IMR-90 (cell line): ENCODE results near the gene CLEC9A. TPM values are rescaled to one million over a fixed set of nuclear protein-coding genes. Genes with fewer than 3 reads are reported as not detected.

Experiments
- ATAC-seq: fragments of 200-7000 bp; cut with Tn5 transposase; 2 replicates; pipeline ENCODE4 v1.9.1; 2020; ENCODE audit warnings: low read depth, mild to moderate bottlenecking, moderate library complexity
- BruUV-seq: library from RNA; stranded (reverse); fragments of 400-500 nt; replicated peaks from 2 replicates; lab custom pipeline; 2021; lab: Mats Ljungman, UMichigan
- CTCF ChIA-PET: fragments of 300-600 bp; formaldehyde crosslinking; extraction: SDS; loops from one replicate; lab custom pipeline; 2021; ENCODE audit warnings: antibody characterized with exemption; lab: Yijun Ruan, JAX
- POLR2A ChIA-PET: fragments of 300-600 bp; sonication (Branson Sonifier 250); formaldehyde crosslinking; loops from one replicate; lab custom pipeline; 2022; ENCODE audit warnings: antibody characterized with exemption; ENCODE audit not compliant: unreplicated experiment; lab: Charles Lee
- DNase-seq: peaks from one replicate; pipeline ENCODE4 v3.0.0; 2013
- H2AFZ ChIP-seq: replicated peaks from 2 replicates; pipeline ENCODE3; 2013; ENCODE audit warnings: low read length, mild to moderate bottlenecking; ENCODE audit not compliant: poor library complexity
- H2AK5ac ChIP-seq: 2 replicates; pipeline ENCODE4 v1.6.1; 2013; ENCODE audit warnings: low read depth, low read length, inconsistent platforms
- H2AK9ac ChIP-seq: replicated peaks from 2 replicates; pipeline ENCODE3; 2013; ENCODE audit warnings: mild to moderate bottlenecking, low read depth, low read length, moderate library complexity; ENCODE audit not compliant: poor library complexity
- H2BK120ac ChIP-seq: 2 replicates; pipeline ENCODE4 v1.6.1; 2013; ENCODE audit warnings: low read depth, low read length, inconsistent platforms
- H2BK15ac ChIP-seq: 3 replicates; pipeline ENCODE4 v1.6.1; 2013; ENCODE audit warnings: low read depth, low read length, inconsistent platforms
- H2BK20ac ChIP-seq: 2 replicates; pipeline ENCODE4 v1.6.1; 2013; ENCODE audit warnings: low read depth, mild to moderate bottlenecking, inconsistent platforms, low read length, moderate library complexity
- H2BK5ac ChIP-seq: 2 replicates; pipeline ENCODE4 v1.6.1; 2013; ENCODE audit warnings: mild to moderate bottlenecking, low read depth, low read length, inconsistent platforms; ENCODE audit not compliant: poor library complexity, severe bottlenecking
- H3K14ac ChIP-seq: replicated peaks from 2 replicates; pipeline ENCODE4 v1.6.1; 2013; ENCODE audit warnings: low read depth, low read length, inconsistent platforms
- H3K18ac ChIP-seq: 2 replicates; pipeline ENCODE4 v1.6.1; 2013; ENCODE audit warnings: low read depth, low read length, control low read depth
- H3K23ac ChIP-seq: 2 replicates; pipeline ENCODE4 v1.6.1; 2013; ENCODE audit warnings: low read depth, low read length, inconsistent platforms
- H3K27ac ChIP-seq: 2 replicates; pipeline ENCODE4 v1.5.1; 2013; ENCODE audit warnings: mild to moderate bottlenecking, control low read depth, low read length; ENCODE audit not compliant: insufficient read depth
- H3K27me3 ChIP-seq: 2 replicates; pipeline ENCODE4 v1.6.1; 2013; ENCODE audit warnings: low read length; ENCODE audit not compliant: control insufficient read depth, insufficient read depth
- H3K36me3 ChIP-seq: 2 replicates; pipeline ENCODE4 v1.6.1; 2013; ENCODE audit warnings: low read length, mixed read lengths; ENCODE audit not compliant: control insufficient read depth, insufficient read depth
- H3K4ac ChIP-seq: 2 replicates; pipeline ENCODE4 v1.6.1; 2013; ENCODE audit warnings: low read depth, low read length, inconsistent platforms
- H3K4me1 ChIP-seq: 2 replicates; pipeline ENCODE4 v1.6.1; 2013; ENCODE audit warnings: low read length, mixed read lengths; ENCODE audit not compliant: control insufficient read depth, insufficient read depth
- H3K4me2 ChIP-seq: 2 replicates; pipeline ENCODE4 v1.6.1; 2013; ENCODE audit warnings: low read depth, mild to moderate bottlenecking, control low read depth, low read length, moderate library complexity
- H3K4me3 ChIP-seq: 2 replicates; pipeline ENCODE4 v1.5.1; 2013; ENCODE audit warnings: low read depth, mild to moderate bottlenecking, control low read depth, low read length, moderate library complexity; ENCODE audit not compliant: insufficient read depth
- H3K56ac ChIP-seq: 2 replicates; pipeline ENCODE4 v1.6.1; 2013; ENCODE audit warnings: low read length, inconsistent platforms; ENCODE audit not compliant: insufficient read depth; ENCODE audit errors: extremely low read depth
- H3K79me1 ChIP-seq, 2 experiments: 2 replicates each; pipeline ENCODE4 v1.6.1; 2013; ENCODE audit warnings: low read length in 2 of 2, inconsistent platforms in 1 of 2, low read depth in 1 of 2
- H3K9ac ChIP-seq: 2 replicates; pipeline ENCODE4 v1.6.1; 2013; ENCODE audit warnings: low read depth, low read length, control low read depth
- H3K9me1 ChIP-seq: 2 replicates; pipeline ENCODE4 v1.6.1; 2013; ENCODE audit warnings: low read length, inconsistent platforms; ENCODE audit not compliant: insufficient read depth
- H3K9me3 ChIP-seq: 2 replicates; pipeline ENCODE4 v1.6.1; 2013; ENCODE audit warnings: low read length; ENCODE audit not compliant: control insufficient read depth, insufficient read depth
- H4K20me1 ChIP-seq: 2 replicates; pipeline ENCODE4 v1.6.1; 2013; ENCODE audit warnings: low read length, inconsistent platforms; ENCODE audit not compliant: insufficient read depth
- H4K5ac ChIP-seq: 2 replicates; pipeline ENCODE4 v1.6.1; 2013; ENCODE audit warnings: mild to moderate bottlenecking, low read depth, low read length, control low read depth
- H4K8ac ChIP-seq, 2 experiments: 2 replicates each; pipeline ENCODE4 v1.6.1; 2013; ENCODE audit warnings: low read depth in 2 of 2, low read length in 2 of 2, control low read depth in 1 of 2, inconsistent platforms in 1 of 2
- H4K91ac ChIP-seq: 2 replicates; pipeline ENCODE4 v1.6.1; 2013; ENCODE audit warnings: low read depth, low read length, inconsistent platforms; ENCODE audit not compliant: insufficient read depth
- BHLHE40 ChIP-seq: fragments of 150-350 bp; IDR thresholded peaks from 2 replicates; pipeline ENCODE4 v1.6.1; 2016; ENCODE audit warnings: mild to moderate bottlenecking, low read depth, low read length
- CEBPB ChIP-seq: IDR thresholded peaks from 2 replicates; pipeline ENCODE4 v1.6.1; 2012; ENCODE audit warnings: low read depth, low read length, improper control_type of control experiment
- CHD1 ChIP-seq: IDR thresholded peaks from 2 replicates; pipeline ENCODE4 v1.6.1; 2012; ENCODE audit warnings: low read depth, low read length, improper control_type of control experiment
- CTCF ChIP-seq: conservative IDR thresholded peaks from 2 replicates; pipeline ENCODE4 v1.5.1; 2012; ENCODE audit warnings: mild to moderate bottlenecking, low read depth, low read length, improper control_type of control experiment
- ELK1 ChIP-seq: fragments of 150-350 bp; IDR thresholded peaks from 2 replicates; pipeline ENCODE4 v1.6.1; 2016; ENCODE audit warnings: low read depth, mild to moderate bottlenecking, low read length, moderate library complexity, borderline replicate concordance
- FOS ChIP-seq: fragments of 150-350 bp; IDR thresholded peaks from 2 replicates; pipeline ENCODE4 v1.6.1; 2016; ENCODE audit warnings: low read depth, low read length
- MAZ ChIP-seq: IDR thresholded peaks from 2 replicates; pipeline ENCODE4 v1.6.1; 2012; ENCODE audit warnings: low read depth, mild to moderate bottlenecking, low read length, improper control_type of control experiment, moderate library complexity, borderline replicate concordance
- NFE2L2 ChIP-seq: fragments of 150-350 bp; IDR thresholded peaks from 2 replicates; pipeline ENCODE4 v1.6.1; 2016; ENCODE audit warnings: low read depth, mild to moderate bottlenecking, low read length
- POLR2A ChIP-seq: IDR thresholded peaks from 2 replicates; pipeline ENCODE4 v1.6.1; 2012; ENCODE audit warnings: mild to moderate bottlenecking, low read depth, low read length
- RAD21 ChIP-seq: IDR thresholded peaks from 2 replicates; pipeline ENCODE4 v1.6.1; 2012; ENCODE audit warnings: low read length, improper control_type of control experiment
- RCOR1 ChIP-seq: IDR thresholded peaks from 2 replicates; pipeline ENCODE4 v1.6.1; 2012; ENCODE audit warnings: mild to moderate bottlenecking, low read length, improper control_type of control experiment; ENCODE audit not compliant: insufficient replicate concordance
- RFX5 ChIP-seq: IDR thresholded peaks from 2 replicates; pipeline ENCODE4 v1.8.0; 2012; ENCODE audit warnings: low read depth, mild to moderate bottlenecking, low read length, moderate library complexity
- SMC3 ChIP-seq: fragments of 150-350 bp; IDR thresholded peaks from 2 replicates; pipeline ENCODE4 v1.6.1; 2016; ENCODE audit warnings: low read depth, mild to moderate bottlenecking, antibody characterized with exemption, low read length, moderate library complexity
- USF2 ChIP-seq: fragments of 150-350 bp; IDR thresholded peaks from 2 replicates; pipeline ENCODE4 v1.6.1; 2017; ENCODE audit warnings: mild to moderate bottlenecking, antibody characterized with exemption, low read length, low read depth
- WGBS, 2 experiments: methylation state at CpG; one replicate each; pipeline versions ENCODE4 v1.1.5 to v1.1.7; 2013; ENCODE audit warnings: missing lambda C conversion rate in 2 of 2; ENCODE audit not compliant: insufficient read length in 1 of 2; ENCODE audit errors: extremely low coverage in 2 of 2; 5-methylcytosine and 5-hydroxymethylcytosine counted together
- dilution Hi-C: fragments of 300-500 bp; cut with HindIII; formaldehyde crosslinking; loops from one replicate; pipeline ENCODE4 v1.14.3; 2018; ENCODE audit warnings: low sequenced_read_pairs; ENCODE audit not compliant: unreplicated experiment
- in situ Hi-C: fragments of 300-500 bp; cut with MboI; formaldehyde crosslinking; loops from 3 replicates; pipeline ENCODE4 v1.14.3; 2019; ENCODE audit warnings: low sequenced_read_pairs, inconsistent platforms, mixed read lengths
- intact Hi-C: fragments of 100-400 bp; cut with micrococcal nuclease; formaldehyde crosslinking; loops from 2 replicates; pipeline ENCODE4 v1.10.0; 2022
- polyA plus RNA-seq, 3 experiments: library from polyadenylated mRNA; depleted of rRNA; stranded (reverse); fragments of >200 nt; gene quantifications; 2 replicates each; pipeline ENCODE4 v1.2.3, GENCODE V29; 2012; ENCODE audit warnings: low replicate concordance in 1 of 3
- total RNA-seq: library from RNA; depleted of rRNA; stranded (reverse); fragments of >200 nt; gene quantifications from 2 replicates; pipeline ENCODE4 v1.2.3, GENCODE V29; 2012

The CLEC9A gene
- total and polyA plus RNA-seq, 2 of the 4 experiments (the other 2 are of a cell fraction) = not detected

GRCh38 chr12:10101042-10101579, 70.6 kb downstream of the CLEC9A start:
- peaks cover 1% of the 10 kb centered on the region; the same call in 1 of the 2 replicates for H3K4me1 ChIP-seq
- POLR2A ChIA-PET = interaction anchor here (0.6 kb wide), 1 partner anchor 10 kb away, joined by 5 read pairs; no protein-coding TSS in a partner anchor

More at GRCh38 chr12:10101042-10101579, 70.6 kb downstream of the CLEC9A start:
- H3K4me2 ChIP-seq = peak overlapping the region; percentile 54
- in situ Hi-C loops (no loop called here), intact Hi-C loops (no loop called here), dilution Hi-C loops (no loop called here)
- no peak overlapping the region for H2AK5ac ChIP-seq
- H2BK120ac ChIP-seq = no peak overlapping the region
- H3K9me1 ChIP-seq = no peaks in the 10 kb centered on the region
- H3K4ac ChIP-seq = no peak overlapping the region
- no peak overlapping the region for H3K9ac ChIP-seq
- H2AK9ac ChIP-seq = no peak overlapping the region
- H3K36me3 ChIP-seq = no peaks in the 10 kb centered on the region
- TF ChIP-seq ELK1 (no peak), CEBPB (no peak), RAD21 (no peak), CTCF (no peak), CHD1 (no peak), POLR2A (no peak), BHLHE40 (no peak), MAZ (no peak), SMC3 (no peak), USF2 (no peak), RCOR1 (no peak), FOS (no peak), NFE2L2 (no peak), RFX5 (no peak)
- no peak overlapping the region for H3K4me3 ChIP-seq
- H4K91ac ChIP-seq = no peak overlapping the region
- H3K79me1 ChIP-seq = no peaks in the 10 kb centered on the region
- no peak overlapping the region for H3K56ac ChIP-seq
- H3K27me3 ChIP-seq = no peaks in the 10 kb centered on the region
- no peak overlapping the region for H4K8ac ChIP-seq
- no peak overlapping the region for H3K18ac ChIP-seq
- 58% methylated on average over 2 of the region's 5 CpGs; no CpG with 5 or more reads in 1 of the 2 experiments for WGBS, 2 experiments
- H3K14ac ChIP-seq = no peak overlapping the region
- H2BK15ac ChIP-seq = no peak overlapping the region; the same call in 2 of the 3 replicates
- peak overlapping the region; percentile 49 for H2AFZ ChIP-seq
- H4K20me1 ChIP-seq = no peaks in the 10 kb centered on the region
- no peaks in the 10 kb centered on the region for H3K9me3 ChIP-seq
- H2BK20ac ChIP-seq = no peak overlapping the region
- BruUV-seq = no TSS peak
- no peak overlapping the region for H3K27ac ChIP-seq
- ATAC-seq = peak; percentile 79
- DNase-seq = peak; percentile 18
- H4K5ac ChIP-seq = no peak overlapping the region
- H2BK5ac ChIP-seq = no peak overlapping the region
- CTCF ChIA-PET = interaction anchor here (1.1 to 1.5 kb wide), 3 partner anchors 10 to 161 kb away, joined by 3 to 5 read pairs (median 3); no protein-coding TSS in a partner anchor
- H3K23ac ChIP-seq = no peak overlapping the region
